Nephron (organoid): ENCODE results near the gene CASP14.

ENCODE experiments used
- H3K27ac Mint-ChIP-seq, 3 experiments: 2 replicates each; pipeline ENCODE4 v1.8.0; 2020; ENCODE audit warnings: mixed read lengths in 3 of 3, mild to moderate bottlenecking in 2 of 3, moderate library complexity in 1 of 3
- H3K27me3 Mint-ChIP-seq: 2 replicates; pipeline ENCODE4 v1.8.0; 2021; ENCODE audit warnings: low read depth, mild to moderate bottlenecking, moderate library complexity, mixed read lengths
- H3K36me3 Mint-ChIP-seq: 2 replicates; pipeline ENCODE4 v1.8.0; 2020; ENCODE audit warnings: low read depth, mixed read lengths
- H3K4me1 Mint-ChIP-seq: 2 replicates; pipeline ENCODE4 v1.8.0; 2020; ENCODE audit warnings: mixed read lengths
- H3K4me3 Mint-ChIP-seq, 3 experiments: 2 replicates each; pipeline ENCODE4 v1.8.0; 2020; ENCODE audit warnings: mild to moderate bottlenecking in 3 of 3, mixed read lengths in 3 of 3, moderate library complexity in 2 of 3
- H3K9me3 Mint-ChIP-seq: 2 replicates; pipeline ENCODE4 v1.8.0; 2020; ENCODE audit warnings: mixed read lengths
- CTCF ChIP-seq, 3 experiments: fragments of 200-600 bp; sonication (generic); IDR thresholded peaks; one replicate each; pipeline ENCODE4 v1.5.0; 2021; ENCODE audit warnings: antibody characterized with exemption in 3 of 3; ENCODE audit not compliant: unreplicated experiment in 3 of 3

Gene CASP14

GRCh38 chr19:15037586-15037985 lies 11.7 kb upstream of the CASP14 start:
- peaks cover 13% of the 10 kb centered on the region for H3K27me3 Mint-ChIP-seq
- H3K36me3 Mint-ChIP-seq: no peaks in the 10 kb centered on the region
- peaks cover 5% of the 10 kb centered on the region for H3K4me1 Mint-ChIP-seq
- no peak overlapping the region for H3K27ac Mint-ChIP-seq
- no peaks in the 10 kb centered on the region for H3K9me3 Mint-ChIP-seq
- no peak for TF ChIP-seq CTCF (IDR thresholded peaks at IDR 0.05; ENCODE audit: unreplicated experiment in 3 of 3)
- no peak overlapping the region for H3K4me3 Mint-ChIP-seq

DNA sequence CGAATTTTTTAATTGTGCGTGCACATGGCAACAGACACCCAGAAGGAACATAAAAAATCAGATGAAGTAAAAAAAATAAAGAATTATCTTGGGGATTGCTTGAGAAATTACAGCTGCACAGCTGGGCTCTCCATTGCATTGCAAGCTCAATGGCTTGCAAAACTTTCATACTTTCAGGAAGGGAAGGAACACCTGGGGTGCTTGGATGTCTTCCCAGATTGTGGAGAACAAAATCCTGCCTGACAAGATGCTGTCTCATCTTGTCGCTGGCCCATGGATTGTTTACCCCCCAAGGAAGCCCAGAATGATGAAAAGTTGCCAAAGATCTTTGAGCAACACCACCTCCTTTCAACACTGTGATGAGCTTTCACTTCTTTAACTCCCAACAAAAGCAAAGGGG lies 11.0 kb upstream of the CASP14 start:
- no peaks in the 10 kb centered on the region for H3K36me3 Mint-ChIP-seq

DNA sequence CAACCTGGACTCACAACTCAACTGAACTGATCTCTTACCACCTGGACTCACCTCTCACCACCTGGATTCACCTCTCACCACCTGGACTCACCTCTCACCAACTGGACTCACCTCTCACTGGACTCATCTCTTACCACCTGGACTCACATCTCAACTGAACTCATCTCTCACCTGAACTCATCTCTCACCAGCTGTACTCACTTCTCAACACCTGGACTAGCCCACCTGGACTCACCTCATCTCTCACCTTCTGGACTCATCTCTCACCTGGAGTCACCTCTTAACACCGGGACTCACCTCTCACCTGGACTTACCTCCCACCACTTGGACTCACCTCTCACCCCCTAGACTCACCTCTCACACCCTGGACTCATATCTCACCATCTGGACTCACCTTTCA lies 7.3 kb upstream of the CASP14 start:
- Mint-ChIP-seq H3K4me1 (peaks cover 5% of the 10 kb centered on the region), H3K27me3 (no peaks in the 10 kb centered on the region), H3K27ac (no peak overlapping the region), H3K36me3 (no peaks in the 10 kb centered on the region), H3K4me3 (no peak overlapping the region), H3K9me3 (peaks cover 3% of the 10 kb centered on the region)
- TF ChIP-seq CTCF (IDR thresholded peaks at IDR 0.05; ENCODE audit: unreplicated experiment in 3 of 3): no peak

More for the DNA sequence above, 11.0 kb upstream of the CASP14 start:
- no peak for TF ChIP-seq CTCF (IDR thresholded peaks at IDR 0.05; ENCODE audit: unreplicated experiment in 3 of 3)
- Mint-ChIP-seq H3K27ac (no peak overlapping the region), H3K4me3 (no peak overlapping the region), H3K4me1 (peaks cover 5% of the 10 kb centered on the region), H3K27me3 (peaks cover 13% of the 10 kb centered on the region), H3K9me3 (no peaks in the 10 kb centered on the region)

DNA sequence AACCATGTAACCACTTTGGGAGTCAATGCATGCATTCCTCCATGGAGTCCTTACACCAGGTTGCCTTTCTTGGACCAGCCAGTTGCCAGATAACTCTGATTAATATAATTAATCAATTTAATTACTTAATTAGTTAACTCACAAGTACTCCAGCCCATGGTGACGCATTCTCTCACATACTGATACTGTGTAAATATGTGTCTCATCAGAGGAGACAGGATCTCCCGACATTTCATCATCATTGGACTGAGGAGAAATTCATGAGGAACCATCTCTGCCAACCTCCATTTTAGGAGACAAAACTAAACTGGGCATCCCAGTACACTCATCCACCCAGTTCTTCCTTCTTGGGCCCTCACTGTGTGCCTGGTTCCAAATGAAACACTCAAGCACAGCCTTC lies 6.5 kb upstream of the CASP14 start:
- peaks cover 5% of the 10 kb centered on the region for H3K4me1 Mint-ChIP-seq
- H3K27me3 Mint-ChIP-seq: peaks cover 4% of the 10 kb centered on the region
- no peaks in the 10 kb centered on the region for H3K36me3 Mint-ChIP-seq
- no peak overlapping the region for H3K27ac Mint-ChIP-seq
- H3K9me3 Mint-ChIP-seq: peaks cover 3% of the 10 kb centered on the region
- H3K4me3 Mint-ChIP-seq: no peak overlapping the region
- TF ChIP-seq CTCF (IDR thresholded peaks at IDR 0.05; ENCODE audit: unreplicated experiment in 3 of 3): no peak

GRCh38 chr19:15045506-15045905 lies 3.8 kb upstream of the CASP14 start:
- Mint-ChIP-seq H3K36me3 (no peaks in the 10 kb centered on the region), H3K4me3 (no peak overlapping the region), H3K27me3 (peaks cover 4% of the 10 kb centered on the region), H3K4me1 (no peaks in the 10 kb centered on the region), H3K9me3 (peaks cover 3% of the 10 kb centered on the region), H3K27ac (no peak overlapping the region)
- no peak for TF ChIP-seq CTCF (IDR thresholded peaks at IDR 0.05; ENCODE audit: unreplicated experiment in 3 of 3)

GRCh38 chr19:15047680-15048079 lies 1.6 kb upstream of the CASP14 start:
- Mint-ChIP-seq H3K9me3 (peaks cover 10% of the 10 kb centered on the region), H3K4me3 (no peak overlapping the region), H3K27me3 (peaks cover 14% of the 10 kb centered on the region), H3K4me1 (no peaks in the 10 kb centered on the region), H3K27ac (no peak overlapping the region), H3K36me3 (no peaks in the 10 kb centered on the region)
- TF ChIP-seq CTCF (IDR thresholded peaks at IDR 0.05; ENCODE audit: unreplicated experiment in 3 of 3): no peak
